H1 (cell line): Measurements from ENCODE around the gene NHS. TPM values are rescaled to one million over a fixed set of nuclear protein-coding genes. Genes with fewer than 3 reads are reported as not detected.

ENCODE experiments used
- RAD21 ChIP-seq, 2 experiments: IDR thresholded peaks in 1 of 2; conservative IDR thresholded peaks in 1 of 2; 2 replicates each; pipeline ENCODE4 v1.6.1; 2011; ENCODE audit warnings: low read depth in 2 of 2, low read length in 2 of 2, improper control_type of control experiment in 1 of 2, inconsistent platforms in 1 of 2, mild to moderate bottlenecking in 1 of 2, moderate library complexity in 1 of 2
- polyA plus RNA-seq, 7 experiments: library from polyadenylated mRNA; depleted of rRNA in 3 of 7; stranded (reverse) in 5 of 7; unstranded in 2 of 7; fragments of >200 nt in 5 of 7; fragments of 200-250 nt in 2 of 7; gene quantifications; 1 replicate in 5 of 7; 2 replicates in 1 of 7; 4 replicates in 1 of 7; pipeline versions ENCODE4 v1.2.1 to v1.2.3, GENCODE V29; 2011 to 2013; ENCODE audit warnings: missing spikeins in 2 of 7, mixed read lengths in 2 of 7
- total RNA-seq: library from RNA; stranded (reverse); fragmentation: NEBNext Ultra II Directional; extraction: Animal tissue kit (Norgen Biotek cat#: 25700); gene quantifications from 2 replicates; pipeline ENCODE4 v1.2.1, GENCODE V29; 2021

Gene NHS
- total and polyA plus RNA-seq, 2 of the 8 experiments (the other 6 are each of a cell fraction or from before 2014, with no cell fraction given): 2.2 to 6.7 TPM

DNA sequence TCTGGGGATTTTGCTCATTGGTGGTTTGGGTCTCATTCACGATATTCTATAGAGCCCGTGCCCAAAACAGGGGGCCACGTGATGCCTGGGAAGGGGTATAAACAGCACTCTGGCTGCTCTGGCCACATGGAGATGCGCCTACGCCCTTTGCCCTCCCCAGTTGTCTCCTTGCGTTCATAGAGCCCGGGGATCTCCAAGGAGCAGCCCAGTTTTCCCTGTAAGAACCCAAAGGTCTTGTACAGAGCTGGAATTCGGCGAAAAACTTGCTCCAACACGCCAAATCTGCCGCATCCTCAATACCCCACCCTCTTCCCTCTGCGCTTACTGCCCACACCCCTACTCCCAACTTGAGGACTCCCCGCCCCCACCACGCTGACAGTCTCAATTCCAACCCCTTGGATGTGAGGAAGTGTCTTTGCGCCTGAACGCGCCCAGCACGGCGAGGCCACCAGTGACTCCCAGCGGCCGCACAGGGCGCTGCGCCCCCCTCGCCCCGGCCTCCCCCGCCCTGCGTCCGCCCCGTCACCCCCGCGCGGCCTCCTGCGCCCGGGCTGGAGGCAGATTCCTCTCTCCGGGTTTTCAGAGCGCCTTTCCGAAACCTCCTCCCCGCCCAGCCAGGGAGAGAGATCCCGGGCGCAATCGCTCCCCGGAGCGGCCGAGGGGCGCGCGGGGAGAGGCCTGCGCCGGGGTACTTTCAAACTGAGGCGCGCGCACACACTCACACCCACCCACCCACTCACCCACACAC, at the start of gene NHS (continued):
- TF ChIP-seq RAD21 (IDR thresholded peaks at IDR 0.05 in 1 of 2, conservative IDR thresholded peaks at IDR 0.05 in 1 of 2; ENCODE audit: low read depth in 2 of 2, low read length in 2 of 2): peak; percentile 49 to 63
